Uterus (tissue), 2 donors: Measurements from ENCODE around the gene CCNB1IP1.

Experiments used
- POLR2A ChIP-seq, 2 donors: fragments of 450-650 bp; IDR thresholded peaks; one replicate each; pipeline ENCODE4 v1.6.1; 2016; ENCODE audit warnings: antibody characterized with exemption in 2 of 2, mild to moderate bottlenecking in 1 of 2, moderate library complexity in 1 of 2
- TF ChIP-seq, protein P1 (sequence below), 4 experiments: fragments of 200-600 bp in 2 of 4; fragments of 450-650 bp in 2 of 4; sonication (generic) in 2 of 4; IDR thresholded peaks; one replicate each; pipeline ENCODE4 v1.5.1; 2016 to 2019; ENCODE audit warnings: antibody characterized with exemption in 4 of 4, mild to moderate bottlenecking in 2 of 4, moderate library complexity in 1 of 4

DNA sequence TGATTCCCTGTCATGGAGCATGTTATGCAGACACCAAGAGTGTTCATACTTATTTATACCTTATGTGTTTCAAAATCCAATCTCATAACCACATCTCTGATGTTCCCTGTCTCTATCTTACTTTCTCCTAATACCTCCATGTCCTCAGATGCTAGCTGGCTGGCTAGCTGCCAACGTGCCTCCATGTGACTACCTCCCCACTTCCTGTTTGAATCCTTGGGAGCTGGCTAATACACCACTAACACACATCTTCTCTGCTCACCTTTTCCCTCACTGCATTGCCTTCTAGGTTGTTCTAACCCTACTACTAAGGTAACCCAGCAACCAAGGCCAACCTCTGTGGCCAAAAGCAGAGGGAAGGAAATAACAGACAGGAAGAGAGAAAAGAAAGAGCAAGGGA, 54.7 kb downstream of the CCNB1IP1 start:
- no peak for TF ChIP-seq POLR2A (IDR thresholded peaks at IDR 0.05)
- TF ChIP-seq, protein P1, sequence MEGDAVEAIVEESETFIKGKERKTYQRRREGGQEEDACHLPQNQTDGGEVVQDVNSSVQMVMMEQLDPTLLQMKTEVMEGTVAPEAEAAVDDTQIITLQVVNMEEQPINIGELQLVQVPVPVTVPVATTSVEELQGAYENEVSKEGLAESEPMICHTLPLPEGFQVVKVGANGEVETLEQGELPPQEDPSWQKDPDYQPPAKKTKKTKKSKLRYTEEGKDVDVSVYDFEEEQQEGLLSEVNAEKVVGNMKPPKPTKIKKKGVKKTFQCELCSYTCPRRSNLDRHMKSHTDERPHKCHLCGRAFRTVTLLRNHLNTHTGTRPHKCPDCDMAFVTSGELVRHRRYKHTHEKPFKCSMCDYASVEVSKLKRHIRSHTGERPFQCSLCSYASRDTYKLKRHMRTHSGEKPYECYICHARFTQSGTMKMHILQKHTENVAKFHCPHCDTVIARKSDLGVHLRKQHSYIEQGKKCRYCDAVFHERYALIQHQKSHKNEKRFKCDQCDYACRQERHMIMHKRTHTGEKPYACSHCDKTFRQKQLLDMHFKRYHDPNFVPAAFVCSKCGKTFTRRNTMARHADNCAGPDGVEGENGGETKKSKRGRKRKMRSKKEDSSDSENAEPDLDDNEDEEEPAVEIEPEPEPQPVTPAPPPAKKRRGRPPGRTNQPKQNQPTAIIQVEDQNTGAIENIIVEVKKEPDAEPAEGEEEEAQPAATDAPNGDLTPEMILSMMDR (IDR thresholded peaks at IDR 0.05): no peak
